H9 (cell line): Measurements from ENCODE around the gene LRR1. TPM values are rescaled to one million over a fixed set of nuclear protein-coding genes. Genes with fewer than 3 reads are reported as not detected.

Source experiments
- DNase-seq: peaks from one replicate; pipeline ENCODE4 v3.0.0-alpha.2; 2017
- H2AFZ ChIP-seq: one replicate; pipeline ENCODE4 v1.6.1; 2013; ENCODE audit warnings: mild to moderate bottlenecking, low read length, control low read depth, moderate library complexity
- H2AK5ac ChIP-seq: 2 replicates; pipeline ENCODE4 v1.6.1; 2013; ENCODE audit warnings: low read length, control low read depth, mixed read lengths; ENCODE audit not compliant: insufficient read length
- H2BK120ac ChIP-seq: one replicate; pipeline ENCODE4 v1.6.1; 2013; ENCODE audit warnings: low read depth, mild to moderate bottlenecking, low read length, control low read depth, inconsistent platforms; ENCODE audit not compliant: poor library complexity, severe bottlenecking
- H2BK12ac ChIP-seq: 2 replicates; pipeline ENCODE4 v1.6.1; 2013; ENCODE audit warnings: low read length, control low read depth, mixed read lengths, low read depth; ENCODE audit not compliant: insufficient read length
- H2BK15ac ChIP-seq: 2 replicates; pipeline ENCODE4 v1.6.1; 2013; ENCODE audit warnings: low read depth, low read length, control low read depth
- H2BK20ac ChIP-seq: one replicate; pipeline ENCODE4 v1.6.1; 2013; ENCODE audit warnings: low read depth, mild to moderate bottlenecking, low read length, control low read depth, inconsistent platforms; ENCODE audit not compliant: poor library complexity, severe bottlenecking
- H2BK5ac ChIP-seq: 2 replicates; pipeline ENCODE4 v1.6.1; 2013; ENCODE audit warnings: low read length, control low read depth, mixed read lengths; ENCODE audit not compliant: insufficient read length
- H3K14ac ChIP-seq: 2 replicates; pipeline ENCODE4 v1.6.1; 2013; ENCODE audit warnings: low read length, control low read depth; ENCODE audit not compliant: insufficient read depth
- H3K18ac ChIP-seq: 2 replicates; pipeline ENCODE4 v1.6.1; 2013; ENCODE audit warnings: low read depth, mild to moderate bottlenecking, mixed read lengths, low read length, control low read depth; ENCODE audit not compliant: insufficient read length
- H3K23ac ChIP-seq: 2 replicates; pipeline ENCODE4 v1.6.1; 2013; ENCODE audit warnings: low read length, control low read depth, mixed read lengths, low read depth; ENCODE audit not compliant: insufficient read length
- H3K23me2 ChIP-seq: 2 replicates; pipeline ENCODE4 v1.6.1; 2013; ENCODE audit warnings: low read depth, mild to moderate bottlenecking, mixed read lengths, low read length, control low read depth; ENCODE audit not compliant: insufficient read length, poor library complexity, severe bottlenecking
- H3K27ac ChIP-seq: 2 replicates; pipeline ENCODE4 v1.5.1; 2013; ENCODE audit warnings: low read length, control low read depth, mixed read lengths, low read depth; ENCODE audit not compliant: insufficient read length
- H3K27me3 ChIP-seq: 2 replicates; pipeline ENCODE4 v1.6.1; 2013; ENCODE audit warnings: low read length, control low read depth, inconsistent platforms; ENCODE audit not compliant: insufficient read depth
- H3K4ac ChIP-seq: 2 replicates; pipeline ENCODE4 v1.6.1; 2013; ENCODE audit warnings: low read depth, mild to moderate bottlenecking, control low read depth, inconsistent platforms, low read length, moderate library complexity
- H3K4me1 ChIP-seq: 2 replicates; pipeline ENCODE4 v1.6.1; 2013; ENCODE audit warnings: low read length, control low read depth, inconsistent platforms; ENCODE audit not compliant: insufficient read depth
- H3K4me2 ChIP-seq: 2 replicates; pipeline ENCODE4 v1.6.1; 2013; ENCODE audit warnings: low read length, control low read depth, mixed read lengths; ENCODE audit not compliant: insufficient read length, insufficient read depth
- H3K56ac ChIP-seq: 2 replicates; pipeline ENCODE4 v1.6.1; 2013; ENCODE audit warnings: low read depth, mild to moderate bottlenecking, mixed read lengths, low read length, control low read depth; ENCODE audit not compliant: insufficient read length
- H3K79me1 ChIP-seq: 2 replicates; pipeline ENCODE4 v1.6.1; 2013; ENCODE audit warnings: low read depth, mild to moderate bottlenecking, moderate library complexity, low read length, control low read depth, inconsistent platforms; ENCODE audit not compliant: insufficient read depth, poor library complexity, severe bottlenecking
- H3K79me2 ChIP-seq: 2 replicates; pipeline ENCODE4 v1.6.1; 2013; ENCODE audit warnings: low read length, control low read depth, inconsistent platforms; ENCODE audit not compliant: insufficient read depth
- H3K9ac ChIP-seq: 2 replicates; pipeline ENCODE4 v1.6.1; 2013; ENCODE audit warnings: low read length, control low read depth, mixed read lengths; ENCODE audit not compliant: insufficient read length; ENCODE audit errors: extremely low read depth
- H3K9me3 ChIP-seq: one replicate; pipeline ENCODE4 v1.6.1; 2013; ENCODE audit warnings: low read depth, low read length, inconsistent platforms; ENCODE audit not compliant: control insufficient read depth
- H3T11ph ChIP-seq: one replicate; pipeline ENCODE4 v1.6.1; 2013; ENCODE audit warnings: mild to moderate bottlenecking, low read length, control low read depth, inconsistent platforms
- H4K20me1 ChIP-seq: one replicate; pipeline ENCODE4 v1.6.1; 2013; ENCODE audit not compliant: control insufficient read depth, insufficient read length, insufficient read depth
- H4K5ac ChIP-seq: 2 replicates; pipeline ENCODE4 v1.6.1; 2013; ENCODE audit warnings: low read depth, mild to moderate bottlenecking, mixed read lengths, low read length, control low read depth; ENCODE audit not compliant: insufficient read length
- H4K8ac ChIP-seq: replicated peaks from 2 replicates; pipeline ENCODE4 v1.6.1; 2013; ENCODE audit warnings: low read length, control low read depth, mixed read lengths, low read depth; ENCODE audit not compliant: insufficient read length
- H4K91ac ChIP-seq: 2 replicates; pipeline ENCODE4 v1.6.1; 2013; ENCODE audit warnings: low read depth, mild to moderate bottlenecking, moderate library complexity, mixed read lengths, low read length, control low read depth; ENCODE audit not compliant: insufficient read length
- H3K27ac Mint-ChIP-seq, 3 experiments: 2 replicates in 2 of 3; 3 replicates in 1 of 3; pipeline ENCODE4 v1.8.0; 2020 to 2021; ENCODE audit warnings: mixed read lengths in 3 of 3, mild to moderate bottlenecking in 1 of 3, moderate library complexity in 1 of 3
- H3K27me3 Mint-ChIP-seq: 2 replicates; pipeline ENCODE4 v1.8.0; 2021; ENCODE audit warnings: low read depth, mild to moderate bottlenecking, moderate library complexity, mixed read lengths
- H3K36me3 Mint-ChIP-seq, 3 experiments: 2 replicates in 2 of 3; 3 replicates in 1 of 3; pipeline ENCODE4 v1.8.0; 2020 to 2021; ENCODE audit warnings: low read depth in 3 of 3, mixed read lengths in 3 of 3; ENCODE audit not compliant: insufficient read depth in 1 of 3
- H3K4me1 Mint-ChIP-seq, 2 experiments: 2 replicates each; pipeline ENCODE4 v1.8.0; 2020; ENCODE audit warnings: mixed read lengths in 2 of 2
- H3K4me3 Mint-ChIP-seq, 2 experiments: 2 replicates in 1 of 2; 3 replicates in 1 of 2; pipeline ENCODE4 v1.8.0; 2020 to 2021; ENCODE audit warnings: mild to moderate bottlenecking in 2 of 2, mixed read lengths in 2 of 2, moderate library complexity in 1 of 2
- H3K9me3 Mint-ChIP-seq, 2 experiments: 2 replicates in 1 of 2; 3 replicates in 1 of 2; pipeline ENCODE4 v1.8.0; 2020; ENCODE audit warnings: mild to moderate bottlenecking in 2 of 2, mixed read lengths in 2 of 2, moderate library complexity in 1 of 2
- CTCF ChIP-seq: fragments of 200-600 bp; sonication (generic); conservative IDR thresholded peaks from 3 replicates; pipeline ENCODE4 v1.8.0; 2021; ENCODE audit warnings: antibody characterized with exemption, mild to moderate bottlenecking
- WGBS: extraction: QIAGEN DNeasy Blood & Tissue Kit; methylation state at CpG from one replicate; pipeline ENCODE4 v1.1.7; 2013; ENCODE audit warnings: missing lambda C conversion rate, low lambda C conversion rate, mixed read lengths; ENCODE audit not compliant: insufficient read length; ENCODE audit errors: extremely low coverage; 5-methylcytosine and 5-hydroxymethylcytosine counted together
- total RNA-seq: library from RNA; stranded (reverse); gene quantifications from 2 replicates; pipeline ENCODE4 v1.2.1, GENCODE V29; 2021

The LRR1 gene
- total RNA-seq, 1 experiment from 2014 or later = 38.6 TPM

GRCh38 chr14:49593016-49593415, 5.7 kb upstream of the LRR1 start:
- Mint-ChIP-seq H3K4me3 (no peak overlapping the region), H3K27ac (no peak overlapping the region), H3K4me1 (peaks cover 4 to 9% of the 10 kb centered on the region in 2 experiments; a peak in 2 of 4 replicates), H3K9me3 (no peaks in the 10 kb centered on the region), H3K36me3 (no peaks in the 10 kb centered on the region; a peak in 1 of 7 replicates), H3K27me3 (peaks cover 4% of the 10 kb centered on the region)
- Histone ChIP-seq H4K91ac (no peak overlapping the region), H3K23me2 (peaks cover 6% of the 10 kb centered on the region), H2BK20ac (no peak overlapping the region), H4K5ac (no peak overlapping the region), H2BK120ac (no peak overlapping the region), H4K8ac (no peak overlapping the region), H2BK12ac (no peak overlapping the region), H4K20me1 (no peaks in the 10 kb centered on the region), H3K4me2 (no peak overlapping the region), H3K23ac (no peak overlapping the region), H3K4ac (no peak overlapping the region), H3K4me1 (no peaks in the 10 kb centered on the region), H2AK5ac (no peak overlapping the region), H3T11ph (no peak overlapping the region), H3K18ac (no peak overlapping the region), H3K14ac (no peak overlapping the region), H3K56ac (no peak overlapping the region), H3K9me3 (no peaks in the 10 kb centered on the region), H3K27ac (no peak overlapping the region), H3K79me2 (no peaks in the 10 kb centered on the region), H2BK5ac (no peak overlapping the region), H2BK15ac (no peak overlapping the region), H3K9ac (no peak overlapping the region), H3K27me3 (no peaks in the 10 kb centered on the region), H3K79me1 (no peaks in the 10 kb centered on the region), H2AFZ (no peak overlapping the region)
- no CpG with 5 or more reads among the region's 3 CpGs for WGBS
- DNase-seq = no peak
- TF ChIP-seq CTCF = no peak
